Left hindlimb (tissue), 1 donor: ENCODE measurements around the gene HRAS.

Source experiments
- DNase-seq: peaks from one replicate; pipeline ENCODE4 v3.0.0-alpha.2; 2018

Gene HRAS

DNA sequence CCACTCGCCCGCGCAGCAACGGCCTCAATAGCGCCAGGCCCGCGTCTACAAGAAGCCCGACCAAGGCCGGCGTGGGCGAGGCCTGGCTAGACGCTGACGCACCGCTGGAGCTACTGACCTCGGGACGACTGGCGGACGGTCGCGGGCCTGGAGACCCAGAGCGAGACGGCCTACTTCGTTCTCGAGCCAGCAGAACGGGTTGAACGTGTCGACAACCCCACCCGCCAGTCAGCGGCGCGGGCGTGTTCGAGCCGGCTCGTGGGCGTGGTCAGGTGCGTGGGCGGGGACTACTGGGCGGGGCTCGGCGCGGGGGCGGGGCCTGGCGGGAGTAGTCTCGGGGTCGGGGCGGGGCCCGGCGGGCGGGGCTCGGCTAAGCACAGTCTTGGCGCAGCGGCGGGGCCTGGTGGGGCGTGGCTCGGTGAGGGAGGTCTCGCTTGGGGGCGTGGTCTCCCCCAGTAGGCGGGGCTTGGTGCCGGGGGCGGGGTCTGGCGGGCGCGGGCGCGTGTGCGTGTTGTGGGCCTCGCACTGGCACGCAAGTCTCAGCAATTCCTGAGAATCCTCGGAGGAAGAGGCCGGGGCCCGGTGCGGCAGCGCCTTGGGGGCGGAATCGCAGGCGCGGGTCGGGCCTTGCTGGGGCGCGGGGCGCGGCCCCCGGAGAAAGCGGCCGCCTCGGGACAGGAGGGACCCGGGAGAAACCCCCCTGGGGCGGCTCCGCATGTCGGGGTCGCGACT lies 28.2 kb downstream of the HRAS start, which contains the start of gene RNH1:
Gene RNH1, minus strand, starts transcription at position 248 of the 732 bp plus-strand sequence. CDS start 5,080 bp downstream, outside the sequence.
- peak; percentile 99 for DNase-seq

DNA sequence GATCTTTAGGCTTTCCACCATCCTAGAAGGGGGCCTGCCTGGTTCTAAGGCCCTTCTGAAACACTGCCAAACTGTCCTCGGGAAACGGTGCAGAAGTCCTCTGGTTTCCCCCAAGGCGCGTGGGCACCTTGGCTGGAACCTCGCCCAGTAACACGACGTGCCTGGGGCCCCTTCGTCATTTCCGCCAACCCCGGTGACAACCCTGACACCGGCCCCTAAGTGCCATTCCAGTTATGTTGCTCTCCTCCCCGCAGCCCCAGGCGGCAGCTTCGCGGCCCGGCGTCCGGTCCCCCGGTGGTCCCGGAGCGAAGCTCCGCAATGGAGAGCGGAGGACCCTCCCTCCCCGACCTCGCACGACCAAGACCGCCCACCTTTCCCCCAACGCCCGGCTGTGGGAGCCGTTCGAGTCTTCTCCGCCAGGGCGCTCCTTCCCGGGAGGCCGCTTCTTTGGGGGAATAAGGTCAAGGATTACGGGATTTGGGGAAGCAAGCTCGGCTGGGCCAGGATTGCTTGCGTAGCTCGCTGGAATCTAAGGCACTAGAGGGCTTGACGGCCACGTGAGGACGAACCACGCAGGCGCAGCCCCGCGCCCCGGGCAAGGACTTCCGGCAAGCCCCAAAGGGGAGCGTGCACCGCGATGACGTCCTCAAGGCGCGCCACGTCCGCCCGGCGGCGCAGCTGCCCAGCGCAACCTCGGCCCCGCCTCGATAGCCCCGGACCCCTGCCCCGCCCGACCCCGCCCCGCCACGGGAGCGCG lies 29.0 kb downstream of the HRAS start:
- peak; percentile 99 for DNase-seq

DNA sequence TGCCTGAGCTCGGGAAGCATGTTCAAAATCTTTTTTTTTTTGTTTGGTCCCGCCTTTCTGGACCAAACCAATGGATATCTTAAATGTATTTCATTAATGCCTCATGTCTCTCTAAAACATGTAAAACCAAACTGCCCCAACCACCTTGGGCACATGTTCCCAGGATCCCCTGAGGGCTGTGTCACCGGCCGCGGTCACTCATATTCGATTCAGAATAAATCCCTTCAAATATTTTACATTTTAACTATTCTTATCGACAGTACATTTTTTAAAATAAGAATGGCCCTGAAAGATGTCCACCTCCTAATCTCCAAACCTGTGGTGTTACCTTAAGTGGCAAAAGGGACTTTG lies 30.4 kb downstream of the HRAS start:
- no peak for DNase-seq

DNA sequence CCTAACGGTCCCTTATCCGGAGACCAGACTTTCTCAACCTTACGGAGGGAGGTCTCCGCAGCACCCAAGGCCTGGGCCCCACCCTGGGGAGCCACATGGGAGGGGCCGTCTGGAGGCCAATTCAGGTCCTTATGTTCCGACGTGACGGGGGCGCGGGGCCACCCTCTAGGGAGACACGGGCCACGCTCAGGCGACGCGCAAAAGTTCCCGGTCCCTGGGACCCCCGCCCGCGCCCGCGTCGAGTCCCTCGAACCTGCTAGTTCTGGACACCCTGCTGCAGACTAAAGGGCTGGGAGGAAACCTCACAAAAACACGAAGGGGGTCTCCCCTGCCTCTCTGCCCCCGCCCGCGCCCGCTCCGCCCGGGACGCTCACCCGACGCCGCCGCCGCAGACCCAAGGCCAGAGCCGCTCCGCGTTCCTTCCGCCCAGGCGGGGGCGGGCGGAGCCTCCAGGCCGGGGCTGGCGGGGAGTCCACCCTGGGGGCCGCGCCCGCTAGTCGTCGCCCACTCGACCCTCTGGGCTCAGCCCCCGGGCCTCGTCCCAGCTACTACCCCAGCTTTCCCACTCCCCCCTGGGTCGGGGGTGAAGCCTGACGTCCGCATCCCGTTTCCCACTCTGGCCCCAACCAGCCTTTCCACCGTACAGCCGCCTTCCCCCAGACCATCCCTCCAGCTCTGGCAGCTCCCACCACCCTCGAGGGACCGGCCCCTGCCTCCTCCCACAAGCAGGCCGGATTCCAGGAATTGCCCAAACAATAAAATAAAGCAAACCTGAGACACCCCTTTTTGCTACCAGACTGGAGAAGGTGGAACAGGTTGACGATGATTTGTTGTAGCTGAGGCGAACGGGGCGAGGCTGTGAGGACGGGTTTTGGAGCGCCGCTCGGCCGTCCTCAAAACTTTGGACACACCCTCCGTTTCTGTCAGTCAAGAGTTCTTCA lies 31.1 kb downstream of the HRAS start:
- DNase-seq, result peak; percentile 71

DNA sequence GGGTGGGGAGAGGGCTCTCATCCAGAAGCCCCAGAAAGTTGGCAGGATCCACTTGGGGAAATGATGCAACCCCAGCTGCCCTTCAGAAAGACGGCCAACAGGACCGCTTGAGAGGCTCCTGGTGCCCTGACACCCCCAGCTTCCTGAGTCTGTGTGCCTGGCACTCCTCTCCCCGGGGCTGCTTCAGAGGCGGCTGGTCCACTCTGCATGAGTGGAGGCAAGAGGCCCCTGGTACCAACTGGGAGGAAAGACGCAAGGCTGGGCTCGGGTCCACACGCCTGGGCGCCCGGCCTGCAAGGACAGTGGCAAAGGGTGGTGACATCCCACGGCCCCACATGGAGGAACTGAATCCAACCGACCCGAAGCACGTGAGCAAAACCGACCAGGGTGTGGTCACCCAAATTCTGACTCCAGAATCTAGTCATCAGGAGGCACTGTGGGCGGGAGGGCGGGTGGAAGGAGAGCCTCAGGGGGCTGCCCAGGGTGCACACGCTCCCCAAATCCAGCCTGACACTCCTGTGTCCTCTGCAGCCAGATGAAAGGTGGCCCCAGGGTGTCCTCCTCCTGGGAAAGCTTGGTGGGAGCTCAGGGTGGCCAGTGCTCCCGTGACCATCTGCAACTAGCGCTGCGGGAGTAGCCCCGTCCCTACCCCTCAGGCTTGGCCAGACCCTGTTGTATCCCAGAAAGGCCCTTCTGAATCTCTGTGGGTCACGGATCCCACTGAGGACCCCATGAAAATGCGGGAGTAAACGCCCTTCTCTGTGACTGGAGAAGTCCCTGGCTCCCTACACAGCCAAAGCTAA lies 32.0 kb downstream of the HRAS start:
- no peak for DNase-seq

DNA sequence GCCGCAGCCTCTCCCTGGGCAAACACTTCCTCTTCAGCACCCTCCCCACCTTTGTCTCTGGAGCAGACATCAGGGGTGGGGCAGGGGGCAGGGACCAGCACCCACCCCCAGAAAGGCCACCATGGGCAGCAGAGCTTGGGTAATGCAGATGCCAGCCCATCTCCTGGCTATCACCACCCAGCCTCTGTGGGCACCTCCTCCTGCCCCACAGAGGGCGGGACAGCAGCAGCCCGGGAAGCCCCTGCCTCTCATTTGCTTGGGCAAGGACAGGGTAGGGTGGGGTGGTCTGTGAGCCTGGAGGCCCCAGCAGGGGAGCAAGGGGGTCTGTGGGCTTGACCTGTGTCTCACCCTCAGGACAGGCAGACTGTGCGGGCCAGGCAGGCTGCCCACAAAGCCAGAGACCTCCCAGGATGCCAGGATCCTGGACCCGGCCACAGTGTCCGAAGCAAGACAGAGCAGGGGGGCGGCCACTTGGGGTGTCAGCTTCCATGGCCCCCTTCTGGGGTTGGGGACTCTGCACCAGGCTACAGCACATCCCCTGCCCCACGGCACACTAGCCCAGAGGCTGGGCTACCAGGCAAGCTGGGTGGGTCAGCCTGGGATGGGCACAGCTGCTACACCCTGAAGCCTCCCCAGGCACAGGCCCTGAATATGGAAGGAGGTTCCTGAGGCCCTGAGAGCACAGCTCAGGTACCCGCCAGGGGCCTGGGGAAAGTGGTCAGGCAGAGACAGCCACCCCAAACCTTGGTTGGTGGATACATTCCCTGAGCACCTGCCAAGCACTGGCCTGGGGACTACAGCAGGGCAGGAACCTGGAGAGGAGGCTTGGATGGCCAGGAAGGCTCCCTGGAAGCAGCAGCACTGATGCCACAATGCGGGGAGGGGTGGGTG lies 32.8 kb downstream of the HRAS start:
- no peak for DNase-seq

DNA sequence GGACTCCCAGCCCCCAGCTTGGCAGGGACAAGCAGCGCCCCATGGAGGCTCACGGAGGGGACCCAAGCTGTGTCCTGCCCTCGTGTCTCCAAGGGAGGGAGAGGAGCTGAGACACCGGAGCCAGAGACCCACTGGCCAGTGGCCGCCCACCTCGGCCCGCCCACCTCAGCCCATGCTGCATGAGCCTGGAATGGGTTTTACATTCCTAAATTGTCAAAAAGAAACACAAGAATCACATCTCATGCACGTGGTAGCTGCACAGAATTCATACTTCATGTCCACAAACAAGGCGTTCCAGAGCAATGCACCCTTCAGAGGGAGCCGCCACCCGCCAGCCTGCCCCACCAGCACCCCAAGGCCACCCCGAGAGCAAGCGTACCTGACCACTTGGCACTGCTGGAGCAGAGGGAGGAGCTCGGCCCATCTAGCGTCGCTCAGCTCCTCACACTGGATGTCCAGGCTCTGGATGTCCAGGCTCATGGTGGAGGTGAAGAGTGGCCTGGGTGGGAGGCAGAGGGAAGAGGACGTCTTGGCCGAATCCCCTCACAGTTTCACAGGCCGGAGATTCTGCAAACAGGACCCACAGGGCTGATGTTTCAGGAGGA lies 33.6 kb downstream of the HRAS start:
- no peak for DNase-seq

DNA sequence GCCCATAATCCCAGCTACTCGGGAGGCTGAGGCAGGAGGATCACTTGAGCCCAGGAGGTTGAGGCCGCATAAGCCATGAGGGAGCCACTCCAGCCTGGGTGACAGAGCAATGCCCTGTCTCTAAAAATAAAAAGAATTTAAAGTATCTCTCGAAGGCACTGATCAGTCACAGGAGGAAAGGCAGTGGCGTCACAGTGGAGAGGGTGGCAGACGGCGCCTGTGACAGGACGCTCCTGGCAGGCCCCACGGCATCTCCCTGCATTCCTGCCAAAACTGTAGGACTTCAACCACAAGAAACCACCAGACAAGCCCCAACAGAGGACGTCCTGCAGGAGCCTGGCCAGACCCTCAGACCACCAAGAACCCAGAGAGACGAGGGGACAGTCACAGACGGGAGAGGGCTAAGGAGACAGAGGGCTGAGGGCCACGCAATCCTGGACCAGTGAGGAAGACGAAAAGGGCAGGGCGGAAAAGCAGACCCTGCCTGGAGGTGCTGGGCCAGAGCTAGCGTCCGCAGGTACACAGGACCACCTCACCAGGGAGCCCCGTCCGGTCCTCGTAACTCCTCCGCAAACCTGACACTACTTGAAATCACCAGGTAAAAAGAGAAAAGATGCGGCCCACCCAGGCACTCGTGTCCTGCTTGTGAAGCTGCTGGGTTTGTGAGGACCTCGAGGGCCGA lies 34.2 kb downstream of the HRAS start:
- DNase-seq, result no peak

DNA sequence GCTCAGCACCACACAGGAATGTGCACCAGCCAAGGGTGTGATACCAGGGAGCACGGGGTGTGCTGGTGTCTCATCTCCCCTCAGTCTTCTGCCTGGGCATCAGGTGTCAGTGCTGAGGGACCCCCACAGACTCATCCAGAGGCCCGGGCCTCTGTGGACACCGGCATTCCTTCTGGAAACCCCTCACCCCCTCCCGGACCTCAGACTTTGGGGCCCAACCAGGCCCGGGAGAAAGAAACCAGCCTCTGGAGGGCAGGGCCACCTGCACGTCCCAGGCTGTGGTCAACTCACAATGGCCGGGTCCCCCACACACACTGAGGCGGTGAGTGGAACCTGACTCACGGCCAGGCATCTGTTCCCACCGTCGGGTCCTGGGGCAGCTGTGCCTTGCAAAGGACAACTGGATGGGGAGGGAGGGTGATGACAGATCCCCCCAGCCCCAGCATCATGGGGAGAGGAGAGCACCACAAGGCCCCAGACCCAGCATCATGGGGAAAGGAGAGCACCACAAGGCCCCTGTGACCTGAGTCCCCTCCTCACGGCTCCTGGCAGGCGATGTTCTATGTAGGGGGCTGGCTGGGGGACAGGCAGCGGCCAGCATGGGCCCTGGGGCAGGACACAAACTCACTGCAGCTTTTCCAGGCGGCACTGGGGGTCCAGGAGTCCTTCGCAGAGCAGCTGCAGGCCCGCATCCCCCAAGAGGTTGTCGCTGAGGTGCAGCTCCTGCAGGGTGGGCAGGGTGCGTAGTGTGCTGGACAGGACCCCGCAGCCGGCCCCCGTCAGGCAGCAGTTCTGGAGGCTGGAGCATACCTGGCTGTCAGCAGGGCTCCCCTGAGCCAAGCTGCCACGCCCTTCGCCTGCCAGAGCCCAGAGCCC lies 35.9 kb downstream of the HRAS start:
- DNase-seq, result no peak

DNA sequence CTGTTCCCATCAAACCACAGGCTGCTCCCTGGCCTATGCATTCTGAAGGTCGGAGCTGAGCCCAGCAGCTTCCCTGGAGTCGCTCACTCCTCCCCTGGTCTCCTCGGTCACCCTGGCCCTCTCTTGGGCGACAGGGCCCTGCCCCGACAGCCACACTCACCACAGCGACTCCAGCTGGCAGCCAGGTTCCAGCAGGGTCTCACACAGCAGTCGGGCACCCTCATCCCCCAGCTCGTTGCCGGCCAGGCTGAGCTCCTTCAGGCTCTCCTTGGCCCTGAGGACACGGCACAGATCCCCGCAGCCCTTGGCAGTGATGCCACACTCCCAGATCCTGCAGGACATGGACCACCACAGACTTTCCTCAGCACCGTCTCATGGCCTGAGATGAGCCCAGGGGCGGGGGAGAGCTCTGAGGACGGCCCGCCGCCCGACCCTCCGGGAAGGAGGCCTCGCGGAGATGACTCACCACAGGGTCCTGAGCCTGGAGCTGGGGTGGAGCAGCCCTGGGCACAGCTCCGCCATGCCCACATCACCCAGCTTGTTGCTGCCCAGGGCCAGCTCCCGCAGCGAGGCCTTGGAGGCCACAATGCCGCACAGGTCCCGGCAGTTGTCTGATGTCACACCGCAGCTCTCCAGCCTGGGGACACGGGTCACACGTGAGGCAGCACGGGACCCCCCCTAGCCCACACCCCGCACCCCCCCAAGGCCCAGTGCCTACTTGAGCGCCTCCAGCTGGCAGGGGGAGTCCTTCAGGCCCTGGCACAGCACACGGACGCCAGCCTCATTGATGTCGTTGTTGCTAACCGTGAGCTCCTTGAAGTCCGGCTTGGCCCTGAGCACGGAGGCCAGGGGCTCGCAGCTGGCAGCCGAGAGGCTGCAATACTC lies 36.8 kb downstream of the HRAS start:
- no peak for DNase-seq

DNA sequence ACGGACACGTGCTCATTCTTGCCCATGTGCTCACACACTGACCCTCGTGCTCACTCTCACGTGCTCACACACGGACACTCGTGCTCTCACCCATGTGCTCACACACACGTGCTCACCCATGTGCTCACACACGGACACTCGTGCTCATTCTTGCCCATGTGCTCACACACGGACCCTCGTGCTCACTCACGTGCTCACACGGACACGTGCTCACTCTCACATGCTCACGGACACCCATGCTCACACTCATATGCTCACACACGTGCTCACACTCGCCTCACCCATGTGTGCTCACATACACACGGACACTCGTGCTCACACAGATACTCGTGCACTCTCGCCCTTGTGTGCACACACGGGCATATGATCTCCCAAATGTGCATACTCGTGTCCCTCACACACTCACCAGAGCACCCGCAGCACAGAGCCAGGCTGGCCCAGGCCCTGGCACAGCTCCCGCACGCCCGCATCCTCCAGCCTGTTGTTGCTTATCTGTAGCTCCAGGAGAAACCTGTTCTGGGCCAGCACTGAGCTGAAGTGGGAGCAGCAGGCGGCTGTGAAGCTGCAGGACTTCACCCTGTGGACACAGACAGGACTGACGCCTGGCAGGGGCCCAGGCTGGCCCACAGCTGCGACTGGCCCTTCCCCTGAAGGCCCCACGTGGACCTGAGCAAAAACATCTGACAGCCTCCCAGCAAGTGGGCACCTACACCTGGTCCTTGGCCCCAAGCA lies 37.6 kb downstream of the HRAS start:
- DNase-seq, result no peak

DNA sequence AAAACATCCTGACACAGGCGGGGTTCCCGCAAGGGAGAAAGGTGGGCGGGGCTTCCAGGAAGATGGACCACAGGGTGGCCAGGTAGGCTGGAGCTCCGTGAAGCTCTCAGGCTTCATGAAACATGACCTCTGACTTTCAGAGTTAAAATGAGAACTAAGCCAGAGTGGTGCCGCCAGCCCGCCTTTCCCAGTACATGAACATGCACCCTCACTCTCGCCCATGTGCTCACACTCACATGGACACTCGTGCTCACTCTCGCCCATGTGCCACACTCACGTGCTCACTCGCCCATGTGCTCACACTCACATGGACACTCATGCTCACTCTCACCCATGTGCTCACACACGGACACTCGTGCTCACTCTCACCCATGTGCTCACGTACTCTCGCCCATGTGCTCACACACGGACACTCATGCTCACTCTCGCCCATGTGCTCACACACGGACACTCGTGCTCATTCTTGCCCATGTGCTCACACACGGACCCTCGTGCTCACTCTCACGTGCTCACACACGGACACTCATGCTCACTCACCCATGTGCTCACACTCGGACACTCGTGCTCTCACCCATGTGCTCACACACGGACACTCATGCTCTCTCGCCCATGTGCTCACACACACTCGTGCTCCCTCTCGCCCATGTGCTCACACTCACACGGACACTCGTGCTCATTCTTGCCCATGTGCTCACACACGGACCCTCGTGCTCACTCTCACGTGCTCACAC lies 38.4 kb downstream of the HRAS start:
- DNase-seq, result no peak

DNA sequence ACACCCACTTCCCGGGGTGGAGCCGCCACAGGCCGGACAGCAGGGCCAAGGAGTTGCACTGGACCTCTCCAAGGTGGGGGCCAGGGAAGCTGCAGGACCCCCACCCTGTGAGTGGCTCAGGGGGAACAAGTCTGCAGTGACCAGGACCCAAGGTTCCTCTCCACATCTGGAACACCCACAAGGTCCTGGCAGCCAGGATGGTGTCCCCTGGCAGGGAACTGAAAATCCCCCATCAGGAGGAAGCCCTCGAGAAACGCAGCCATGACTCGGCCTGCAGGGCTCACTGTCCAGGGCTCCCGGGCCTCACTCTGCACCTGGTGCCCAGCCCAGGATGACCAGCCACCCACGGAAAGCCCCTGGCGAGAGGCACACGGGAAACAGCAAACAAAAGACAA lies 39.8 kb downstream of the HRAS start:
- no peak for DNase-seq

DNA sequence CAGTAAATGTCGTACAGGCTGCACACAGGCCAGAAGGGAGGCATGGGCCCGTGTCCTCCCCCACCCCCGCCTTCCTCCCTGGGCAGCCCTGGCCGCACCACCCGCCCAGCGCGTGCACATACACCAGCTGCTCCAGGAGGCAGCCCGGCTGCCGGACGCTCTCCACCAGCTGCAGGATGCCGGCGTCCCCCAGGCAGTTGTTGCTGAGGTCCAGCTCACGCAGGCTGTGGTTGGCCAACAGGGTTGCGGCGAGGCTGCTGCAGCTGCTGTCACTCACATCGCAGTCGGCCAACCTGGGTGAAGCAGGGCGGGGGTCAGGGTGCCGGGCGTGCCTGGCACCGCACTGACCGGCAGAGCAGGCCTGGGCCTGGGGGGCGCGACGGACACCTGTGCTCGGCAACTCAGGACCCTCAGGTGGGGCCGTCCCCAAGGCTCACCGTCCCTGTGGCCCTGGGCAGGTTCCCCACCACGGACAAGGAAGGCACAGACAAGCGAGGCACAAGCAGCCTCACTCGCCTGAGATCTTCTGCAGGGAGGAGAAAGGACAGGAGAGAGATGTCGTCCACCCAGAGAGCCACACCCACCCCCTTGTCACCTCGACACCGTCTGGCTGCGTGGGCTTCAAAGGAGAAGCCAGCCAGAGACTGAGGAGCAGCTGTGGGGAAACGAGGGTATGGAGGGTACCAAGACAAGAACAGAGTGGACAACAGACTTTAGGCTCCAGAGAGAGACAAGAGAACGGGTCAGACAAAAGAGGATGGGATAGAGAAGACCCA lies 40.4 kb downstream of the HRAS start:
- peak; percentile 68 for DNase-seq

DNA sequence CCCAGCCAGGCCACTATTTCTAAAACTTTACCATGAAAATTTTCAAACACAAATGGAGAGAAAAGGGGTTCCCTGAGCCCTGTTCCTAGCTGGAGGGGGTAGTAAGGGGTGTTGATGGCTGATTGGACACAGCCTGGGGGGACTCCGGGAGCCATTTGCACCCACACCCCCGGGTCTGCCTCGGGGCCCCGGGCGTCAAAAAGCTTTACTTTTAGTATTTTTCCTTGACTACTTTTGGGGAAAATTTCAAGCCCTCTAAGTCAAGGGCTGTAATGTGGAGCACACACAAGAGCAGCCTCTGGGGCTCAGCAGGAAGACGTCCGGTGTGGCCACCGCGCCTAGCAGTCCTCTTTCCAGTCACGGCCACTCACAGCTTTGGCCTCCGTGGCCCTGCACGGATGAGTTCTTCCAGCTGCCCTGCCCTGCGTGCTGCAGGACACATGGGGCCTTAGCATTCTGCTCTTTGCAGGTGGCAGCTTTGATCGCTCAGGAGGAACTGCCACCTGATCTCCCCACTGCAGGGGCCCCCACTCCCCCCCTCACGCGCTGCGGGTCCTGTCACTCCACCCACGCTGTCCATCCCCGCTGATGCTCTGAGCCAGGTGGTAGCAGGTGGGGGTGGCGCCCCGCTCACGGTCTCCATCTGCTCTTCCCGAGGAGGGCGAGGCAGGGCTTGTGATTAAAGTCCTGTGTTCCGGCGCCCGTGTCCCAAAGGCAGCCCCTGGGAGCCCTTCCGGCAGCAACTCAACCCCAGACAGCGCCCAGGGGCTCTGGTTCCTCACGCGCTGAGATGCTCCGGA lies 42.7 kb downstream of the HRAS start:
- DNase-seq, result no peak
